Epidermal melanocyte (primary cell): ENCODE measurements around the gene ABLIM2.
A peak's percentile ranks its signal among the peaks of the same experiment; 100 is the strongest.

Source experiments
- DNase-seq: peaks from one replicate; pipeline ENCODE4 v3.0.0; 2011; ENCODE audit warnings: low spot score; ENCODE audit not compliant: insufficient read length

The ABLIM2 gene

GRCh38 chr4:7966281-7967062 lies 192.1 kb downstream of the ABLIM2 start:
- no peak for DNase-seq

DNA sequence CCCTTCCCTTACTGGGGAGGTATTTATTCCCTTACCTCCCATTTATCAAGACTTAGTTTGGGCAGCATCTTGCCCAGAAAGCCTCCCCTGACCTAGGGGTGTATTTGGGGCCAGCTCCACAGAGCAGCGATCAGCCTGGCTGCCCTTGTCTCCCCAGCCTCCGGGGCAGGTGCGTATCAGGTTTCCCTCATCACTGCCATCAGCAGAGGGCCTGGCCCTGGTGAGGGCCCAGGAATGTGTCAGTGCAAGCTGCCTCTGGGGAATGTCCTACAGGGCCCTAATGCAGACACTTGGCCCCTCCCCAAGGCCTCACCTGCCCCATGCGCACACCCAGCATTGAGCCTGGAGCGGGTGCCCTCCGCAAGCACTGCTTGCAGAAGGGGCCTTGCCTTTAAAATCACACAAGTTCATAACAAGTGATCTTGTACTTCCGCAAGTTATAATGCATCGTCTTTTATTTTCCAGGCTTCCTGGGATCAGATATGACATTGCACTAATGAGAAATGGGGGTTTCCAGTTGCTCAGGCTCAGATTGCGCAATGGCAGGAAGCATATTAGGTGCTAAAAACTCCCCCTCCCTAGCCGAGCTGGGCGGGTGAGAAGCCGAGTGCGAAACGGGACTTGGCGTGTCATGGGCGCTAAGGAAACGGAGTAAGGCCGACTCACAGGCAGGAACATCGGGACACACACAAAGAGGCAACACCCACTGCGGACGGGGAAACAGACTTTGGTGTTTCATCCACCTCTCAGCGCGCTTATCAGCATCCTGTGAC lies 193.5 kb downstream of the ABLIM2 start:
- DNase-seq, result no peak

- no peak for DNase-seq
These were observed 194.2 kb downstream of the ABLIM2 start for GRCh38 chr4:7964459-7964858.

DNA sequence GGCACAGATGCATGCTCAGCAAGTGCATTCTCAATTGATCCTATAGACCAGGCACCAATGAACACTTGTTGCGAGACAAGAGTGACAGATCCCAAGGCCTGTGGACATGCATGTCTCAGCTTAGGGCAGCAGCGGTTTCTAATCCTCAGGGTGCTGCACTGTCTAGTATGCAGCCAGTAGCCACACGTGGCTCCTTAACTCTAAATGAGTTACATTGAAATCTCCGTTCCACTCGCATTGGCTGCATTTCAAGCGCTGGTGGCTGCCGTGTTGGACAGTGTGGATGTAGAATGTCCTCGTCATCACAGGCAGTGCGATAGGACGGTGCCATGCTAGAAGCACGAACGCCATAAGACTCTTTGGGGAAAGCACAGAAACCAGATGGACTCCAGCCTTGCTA lies 194.9 kb downstream of the ABLIM2 start:
- no peak for DNase-seq

GRCh38 chr4:7962609-7963508 lies 195.8 kb downstream of the ABLIM2 start:
- no peak for DNase-seq

- DNase-seq, result peak; percentile 56
These were observed 197.6 kb downstream of the ABLIM2 start for GRCh38 chr4:7960790-7961655.

DNA sequence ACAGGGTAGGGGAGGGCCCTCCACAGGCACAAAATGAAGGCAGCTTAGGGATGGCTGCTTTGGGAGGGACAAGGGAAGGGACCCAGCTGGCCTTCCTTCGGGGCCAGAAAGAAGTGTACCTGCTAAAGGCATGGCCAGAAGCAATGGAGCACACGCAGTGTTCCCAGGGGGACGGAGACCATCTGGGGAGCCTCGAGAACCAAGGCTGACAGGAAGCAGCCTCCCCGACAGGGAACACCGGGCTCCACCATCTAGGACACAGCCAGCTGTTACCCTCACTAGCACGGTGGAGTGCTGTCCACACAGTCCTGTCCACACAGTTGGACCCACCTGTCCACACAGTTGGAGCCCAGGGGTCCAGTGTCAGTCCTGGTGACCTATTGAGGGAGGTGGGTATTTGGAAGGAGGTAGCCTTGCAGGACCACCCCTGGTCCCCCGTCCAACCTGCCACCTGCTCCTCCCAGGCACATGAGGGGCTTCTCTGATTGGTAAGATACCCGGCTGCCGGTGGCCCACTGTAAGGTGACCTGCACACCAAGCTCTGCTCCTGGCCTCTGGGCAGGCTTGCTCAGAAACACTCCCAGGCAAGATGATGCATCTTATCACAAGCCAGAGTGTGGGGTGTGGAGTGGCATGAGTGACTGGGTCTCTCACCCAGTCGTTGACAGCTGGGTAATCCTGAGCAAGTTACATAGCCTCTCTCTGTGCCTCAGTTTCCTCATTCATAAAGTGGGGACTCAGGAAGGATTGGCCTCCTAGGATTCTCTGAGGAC lies 198.4 kb downstream of the ABLIM2 start:
- no peak for DNase-seq

- DNase-seq, result no peak
These were observed 199.5 kb downstream of the ABLIM2 start for GRCh38 chr4:7959078-7959477.

GRCh38 chr4:7956934-7957656 lies 201.5 kb downstream of the ABLIM2 start:
- no peak for DNase-seq

GRCh38 chr4:7956270-7956808 lies 202.3 kb downstream of the ABLIM2 start:
- peak; percentile 84 for DNase-seq

- no peak for DNase-seq
These were observed 203.2 kb downstream of the ABLIM2 start for GRCh38 chr4:7955393-7955792.

DNA sequence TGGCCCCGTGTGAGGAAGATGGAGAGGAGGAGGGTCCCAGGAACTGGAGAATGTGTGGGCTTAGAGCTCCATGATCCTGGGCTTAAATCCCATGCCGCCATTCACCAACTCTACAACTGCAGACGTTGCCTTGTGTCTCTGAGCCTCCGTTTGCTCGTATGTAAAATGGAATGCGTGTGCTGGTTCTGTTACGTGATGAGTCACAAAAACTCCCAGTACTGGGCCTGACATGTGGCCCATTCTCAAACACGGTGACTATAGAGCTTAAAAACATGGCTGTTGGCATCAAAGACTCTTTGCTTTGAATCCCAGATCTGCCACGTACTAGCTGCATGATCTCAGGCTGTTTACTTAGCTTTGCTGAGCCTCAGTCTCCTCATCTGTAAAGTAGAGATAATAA lies 206.0 kb downstream of the ABLIM2 start:
- DNase-seq, result no peak

DNA sequence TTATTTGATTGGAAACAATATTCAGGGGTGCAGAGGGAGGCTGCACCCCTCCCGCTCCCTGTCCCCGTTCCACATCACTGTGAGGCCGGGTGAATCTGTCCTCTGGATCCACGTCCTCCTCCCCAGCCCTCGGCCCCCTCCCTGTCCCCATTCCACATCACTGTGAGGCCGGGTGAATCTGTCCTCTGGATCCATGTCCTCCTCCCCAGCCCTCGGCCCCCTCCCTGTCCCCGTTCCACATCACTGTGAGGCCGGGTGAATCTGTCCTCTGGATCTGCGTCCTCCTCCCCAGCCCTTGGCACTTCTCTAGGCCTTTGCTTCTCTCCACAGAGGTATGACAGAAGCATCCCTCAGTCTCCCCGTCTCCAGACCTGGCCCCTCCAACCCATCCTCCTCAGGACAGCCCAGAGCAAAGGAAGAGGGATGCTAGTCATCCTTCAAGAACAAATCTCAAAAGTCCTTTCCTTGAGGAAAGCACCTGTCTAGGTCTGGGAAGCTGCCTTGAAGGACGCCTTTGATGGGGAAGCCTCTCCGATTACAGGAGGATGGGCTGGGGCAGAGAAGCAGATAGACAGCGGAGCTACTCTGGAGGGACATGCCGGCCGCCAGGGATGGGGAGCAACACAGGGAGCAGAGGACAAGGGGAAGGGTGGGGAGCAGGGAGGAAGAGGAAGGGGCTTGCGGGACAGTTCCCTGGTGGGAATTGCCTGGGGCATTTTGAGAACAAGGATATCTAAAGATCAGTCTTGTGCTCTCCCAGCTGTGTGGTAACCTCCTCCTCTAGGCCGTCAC lies 208.1 kb downstream of the ABLIM2 start:
- no peak for DNase-seq

GRCh38 chr4:7949759-7950158 lies 208.9 kb downstream of the ABLIM2 start:
- no peak for DNase-seq

GRCh38 chr4:7947927-7948326 lies 210.7 kb downstream of the ABLIM2 start:
- DNase-seq, result no peak

DNA sequence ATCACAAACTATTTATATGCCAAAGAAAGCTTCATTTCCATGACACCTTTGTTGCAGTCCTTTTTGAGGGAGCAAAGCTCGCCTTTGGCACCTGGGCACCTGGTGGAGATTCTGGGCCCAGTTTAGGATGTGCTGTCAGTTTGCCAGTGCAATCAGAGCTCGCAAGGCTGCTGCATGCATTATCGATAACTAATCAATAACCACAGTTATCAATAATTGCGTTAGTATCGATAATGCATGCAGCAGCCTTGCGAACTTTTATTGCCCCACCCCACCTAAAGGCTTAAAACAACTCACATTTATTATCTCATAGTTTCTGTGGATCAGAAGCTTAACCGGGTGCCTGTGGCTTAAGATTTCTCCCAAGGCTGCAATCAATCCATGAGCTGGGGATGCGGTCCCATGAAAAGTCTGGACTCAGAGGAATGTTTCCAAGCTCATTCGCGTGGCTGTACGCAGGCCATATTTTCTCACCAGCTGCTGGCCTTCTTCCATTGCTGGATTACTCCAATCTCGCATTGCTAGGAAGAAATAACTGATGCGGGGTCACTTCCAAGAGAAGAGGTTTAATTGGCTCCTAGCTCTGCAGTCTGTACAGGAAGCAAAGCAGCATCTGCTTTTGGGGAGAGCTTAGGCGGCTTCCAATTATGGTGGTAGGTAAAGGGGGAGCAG lies 212.8 kb downstream of the ABLIM2 start:
- DNase-seq, result no peak

DNA sequence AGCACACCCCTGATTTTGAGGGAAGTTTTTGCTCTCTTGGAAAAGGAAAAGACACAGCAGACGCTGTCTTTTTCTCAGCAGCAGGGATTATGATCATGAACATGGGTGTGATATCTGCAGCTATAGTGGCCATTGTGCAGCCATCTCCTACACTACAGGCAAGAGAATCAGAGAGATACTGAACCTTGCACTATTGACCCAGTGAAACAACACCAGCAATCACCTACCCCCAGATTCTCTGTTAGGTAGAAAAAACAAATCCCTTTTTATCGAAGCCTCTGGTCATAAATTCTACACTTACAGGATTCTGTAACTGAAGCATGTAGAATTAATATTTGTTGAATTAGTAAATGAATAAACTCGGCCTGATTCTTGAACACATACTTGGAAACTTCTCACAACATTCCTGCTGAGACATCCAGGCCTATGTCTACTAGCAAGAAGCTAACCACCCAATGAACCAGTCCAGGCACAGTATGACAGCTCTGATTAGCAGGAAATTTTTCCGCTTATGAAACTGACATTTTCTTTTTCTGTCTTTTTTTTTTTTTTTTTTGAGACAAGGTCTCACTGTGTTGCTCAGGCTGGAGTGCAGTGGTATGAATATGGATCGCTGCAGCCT lies 213.9 kb downstream of the ABLIM2 start:
- DNase-seq, result no peak
